Mesothelial cell of epicardium (in vitro differentiated cells): ENCODE measurements around the gene IFT20. TPM values are rescaled to one million over a fixed set of nuclear protein-coding genes. Genes with fewer than 3 reads are reported as not detected.

Experiments
- DNase-seq, 2 experiments: peaks; one replicate each; pipeline ENCODE4 v3.0.0; 2021; ENCODE audit warnings: low spot score in 2 of 2; ENCODE audit not compliant: unreplicated experiment in 2 of 2
- H3K27ac Mint-ChIP-seq: 2 replicates; pipeline ENCODE4 v1.8.0; 2021; ENCODE audit warnings: mixed read lengths
- H3K27me3 Mint-ChIP-seq: 2 replicates; pipeline ENCODE4 v1.8.0; 2021; ENCODE audit warnings: low read depth, mixed read lengths
- H3K36me3 Mint-ChIP-seq: 2 replicates; pipeline ENCODE4 v1.8.0; 2021; ENCODE audit warnings: mixed read lengths
- H3K4me1 Mint-ChIP-seq: 2 replicates; pipeline ENCODE4 v1.8.0; 2021; ENCODE audit warnings: mixed read lengths
- H3K4me3 Mint-ChIP-seq: 2 replicates; pipeline ENCODE4 v1.8.0; 2021; ENCODE audit warnings: mild to moderate bottlenecking, moderate library complexity, mixed read lengths
- H3K9me3 Mint-ChIP-seq: 2 replicates; pipeline ENCODE4 v1.8.0; 2021; ENCODE audit warnings: mixed read lengths
- total RNA-seq: library from RNA; stranded (reverse); gene quantifications from 3 replicates; pipeline ENCODE4 v1.2.1, GENCODE V29; 2021
- TF ChIP-seq, protein P1 (sequence below): fragments of 200-600 bp; sonication (generic); IDR thresholded peaks from one replicate; pipeline ENCODE4 v1.5.0; 2021; ENCODE audit warnings: antibody characterized with exemption; ENCODE audit not compliant: unreplicated experiment

IFT20 gene
- total RNA-seq, 1 donor from 2014 or later = 40.2 TPM

DNA sequence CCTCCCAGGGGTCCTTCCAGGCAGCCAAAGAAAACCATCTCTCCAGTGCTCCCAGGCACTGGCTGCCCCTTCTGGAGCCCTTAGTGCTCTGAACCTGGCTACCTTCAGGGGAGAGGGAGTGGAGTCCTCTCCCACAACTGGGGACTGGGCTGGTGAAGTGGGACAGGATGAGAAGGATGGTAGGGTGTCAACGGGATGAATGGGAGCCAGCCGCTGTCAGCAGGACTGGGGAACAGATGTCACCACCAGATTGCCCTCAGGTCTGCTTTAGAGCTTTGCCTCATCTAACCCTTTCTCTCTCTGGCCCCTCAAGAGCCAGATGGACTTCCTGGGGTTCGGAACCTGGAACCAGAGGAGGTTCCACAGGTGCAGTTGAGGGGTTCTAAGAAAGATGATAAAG lies 30.2 kb upstream of the IFT20 start:
- TF ChIP-seq, protein P1, sequence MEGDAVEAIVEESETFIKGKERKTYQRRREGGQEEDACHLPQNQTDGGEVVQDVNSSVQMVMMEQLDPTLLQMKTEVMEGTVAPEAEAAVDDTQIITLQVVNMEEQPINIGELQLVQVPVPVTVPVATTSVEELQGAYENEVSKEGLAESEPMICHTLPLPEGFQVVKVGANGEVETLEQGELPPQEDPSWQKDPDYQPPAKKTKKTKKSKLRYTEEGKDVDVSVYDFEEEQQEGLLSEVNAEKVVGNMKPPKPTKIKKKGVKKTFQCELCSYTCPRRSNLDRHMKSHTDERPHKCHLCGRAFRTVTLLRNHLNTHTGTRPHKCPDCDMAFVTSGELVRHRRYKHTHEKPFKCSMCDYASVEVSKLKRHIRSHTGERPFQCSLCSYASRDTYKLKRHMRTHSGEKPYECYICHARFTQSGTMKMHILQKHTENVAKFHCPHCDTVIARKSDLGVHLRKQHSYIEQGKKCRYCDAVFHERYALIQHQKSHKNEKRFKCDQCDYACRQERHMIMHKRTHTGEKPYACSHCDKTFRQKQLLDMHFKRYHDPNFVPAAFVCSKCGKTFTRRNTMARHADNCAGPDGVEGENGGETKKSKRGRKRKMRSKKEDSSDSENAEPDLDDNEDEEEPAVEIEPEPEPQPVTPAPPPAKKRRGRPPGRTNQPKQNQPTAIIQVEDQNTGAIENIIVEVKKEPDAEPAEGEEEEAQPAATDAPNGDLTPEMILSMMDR = no peak
- H3K4me3 Mint-ChIP-seq = no peak overlapping the region
- H3K4me1 Mint-ChIP-seq = no peaks in the 10 kb centered on the region
- peaks cover 2% of the 10 kb centered on the region for H3K36me3 Mint-ChIP-seq
- no peaks in the 10 kb centered on the region for H3K27me3 Mint-ChIP-seq
- no peaks in the 10 kb centered on the region for H3K9me3 Mint-ChIP-seq
- DNase-seq = no peak
- H3K27ac Mint-ChIP-seq = no peak overlapping the region

- H3K4me1 Mint-ChIP-seq = no peaks in the 10 kb centered on the region
- no peak within 1 kb of the TSS for H3K27ac Mint-ChIP-seq
- no peak within 1 kb of the TSS for H3K4me3 Mint-ChIP-seq
- H3K36me3 Mint-ChIP-seq = peaks cover 6% of the 10 kb centered on the region
- TF ChIP-seq, protein P1 = no peak
- no peak for DNase-seq
- H3K27me3 Mint-ChIP-seq = no peaks in the 10 kb centered on the region
- no peaks in the 10 kb centered on the region for H3K9me3 Mint-ChIP-seq
Observed at GRCh38 chr17:28364665-28365363, 29.5 kb upstream of the IFT20 start, which contains the start of gene SEBOX. SEBOX (minus strand) TSS chr17:28365199; CDS start chr17:28365151, 48 bp downstream.

GRCh38 chr17:28363776-28364650 lies 28.7 kb upstream of the IFT20 start:
- Mint-ChIP-seq H3K9me3 (no peaks in the 10 kb centered on the region), H3K27me3 (no peaks in the 10 kb centered on the region), H3K27ac (no peak overlapping the region), H3K4me1 (no peaks in the 10 kb centered on the region), H3K36me3 (peaks cover 9% of the 10 kb centered on the region), H3K4me3 (no peak overlapping the region)
- TF ChIP-seq, protein P1 = no peak
- DNase-seq = no peak

GRCh38 chr17:28363186-28363585 lies 27.9 kb upstream of the IFT20 start:
- Mint-ChIP-seq H3K27ac (no peak overlapping the region), H3K4me1 (peaks cover 4% of the 10 kb centered on the region), H3K9me3 (no peaks in the 10 kb centered on the region), H3K4me3 (no peak overlapping the region), H3K36me3 (peaks cover 9% of the 10 kb centered on the region), H3K27me3 (no peaks in the 10 kb centered on the region)
- DNase-seq = no peak
- TF ChIP-seq, protein P1 = no peak

- H3K4me3 Mint-ChIP-seq = peak overlapping the region; percentile 95
- H3K36me3 Mint-ChIP-seq = peaks cover 16% of the 10 kb centered on the region
- DNase-seq = no peak
- peaks cover 24% of the 10 kb centered on the region for H3K4me1 Mint-ChIP-seq
- H3K9me3 Mint-ChIP-seq = no peaks in the 10 kb centered on the region
- TF ChIP-seq, protein P1 = no peak
- no peaks in the 10 kb centered on the region for H3K27me3 Mint-ChIP-seq
- peak overlapping the region; percentile 96 for H3K27ac Mint-ChIP-seq
Observed at GRCh38 chr17:28357901-28358197, 22.6 kb upstream of the IFT20 start.
